DMS153 treated with DMSO at 0.1 percent for 48 hours (cell line): ENCODE results near the gene LTF.

ENCODE experiments used
- DNase-seq: peaks from one replicate; lab custom pipeline; 2025; ENCODE audit not compliant: unreplicated experiment; lab: John Stamatoyannopoulos, UW

LTF gene

DNA sequence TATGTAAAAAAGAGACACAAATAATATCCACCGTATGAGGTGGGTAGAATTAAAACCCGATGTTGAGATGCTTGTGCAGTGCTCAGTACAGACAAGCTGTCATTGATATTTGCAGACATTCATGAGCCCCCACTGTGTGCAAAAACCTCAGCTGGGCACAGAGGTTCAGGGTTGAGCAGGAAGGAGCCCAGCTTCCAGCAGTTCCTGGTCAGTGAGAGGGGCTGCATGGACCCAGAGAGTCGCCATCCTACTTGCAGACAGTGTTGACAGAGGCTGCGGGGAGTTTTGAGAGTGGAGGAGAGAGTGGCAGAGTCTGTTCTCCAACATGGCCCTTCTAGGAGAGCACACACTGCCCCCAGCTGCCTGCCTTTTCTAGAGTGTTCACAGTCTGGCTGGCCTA, 6.1 kb upstream of the LTF start:
- DNase-seq: no peak

DNA sequence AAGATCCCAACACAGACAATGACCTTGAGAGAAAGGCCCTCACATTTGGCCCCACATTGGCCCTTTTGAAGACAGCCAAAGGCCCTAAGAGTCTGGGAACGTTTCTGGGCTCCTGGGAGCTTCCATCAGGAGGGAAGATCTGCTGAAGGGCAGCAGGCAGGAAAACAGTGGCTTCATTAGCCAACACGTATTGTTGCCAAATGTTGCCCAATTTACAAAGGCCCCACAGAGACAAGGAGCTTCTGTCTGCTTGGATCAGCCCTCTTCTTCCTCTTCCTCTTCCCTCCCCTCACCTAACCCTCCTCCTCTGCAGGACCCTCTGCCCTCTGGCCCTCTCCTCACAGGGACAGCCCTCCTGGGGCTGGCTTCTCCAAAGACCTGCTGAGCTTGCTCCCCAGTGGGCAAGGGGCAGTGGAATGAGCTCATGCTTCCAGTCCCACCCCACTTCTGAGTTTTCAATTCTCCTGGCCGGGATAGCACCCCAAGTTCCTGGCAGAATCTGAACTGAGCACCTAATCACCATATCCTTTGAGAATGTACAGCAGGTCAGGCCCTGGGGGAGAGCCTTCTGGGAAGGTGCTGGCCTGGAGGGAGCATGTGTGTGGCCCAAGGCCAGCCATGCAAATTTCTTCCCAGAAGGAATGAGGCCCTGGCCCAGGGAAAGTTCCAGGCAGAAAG, 5.1 kb upstream of the LTF start:
- DNase-seq: no peak

DNA sequence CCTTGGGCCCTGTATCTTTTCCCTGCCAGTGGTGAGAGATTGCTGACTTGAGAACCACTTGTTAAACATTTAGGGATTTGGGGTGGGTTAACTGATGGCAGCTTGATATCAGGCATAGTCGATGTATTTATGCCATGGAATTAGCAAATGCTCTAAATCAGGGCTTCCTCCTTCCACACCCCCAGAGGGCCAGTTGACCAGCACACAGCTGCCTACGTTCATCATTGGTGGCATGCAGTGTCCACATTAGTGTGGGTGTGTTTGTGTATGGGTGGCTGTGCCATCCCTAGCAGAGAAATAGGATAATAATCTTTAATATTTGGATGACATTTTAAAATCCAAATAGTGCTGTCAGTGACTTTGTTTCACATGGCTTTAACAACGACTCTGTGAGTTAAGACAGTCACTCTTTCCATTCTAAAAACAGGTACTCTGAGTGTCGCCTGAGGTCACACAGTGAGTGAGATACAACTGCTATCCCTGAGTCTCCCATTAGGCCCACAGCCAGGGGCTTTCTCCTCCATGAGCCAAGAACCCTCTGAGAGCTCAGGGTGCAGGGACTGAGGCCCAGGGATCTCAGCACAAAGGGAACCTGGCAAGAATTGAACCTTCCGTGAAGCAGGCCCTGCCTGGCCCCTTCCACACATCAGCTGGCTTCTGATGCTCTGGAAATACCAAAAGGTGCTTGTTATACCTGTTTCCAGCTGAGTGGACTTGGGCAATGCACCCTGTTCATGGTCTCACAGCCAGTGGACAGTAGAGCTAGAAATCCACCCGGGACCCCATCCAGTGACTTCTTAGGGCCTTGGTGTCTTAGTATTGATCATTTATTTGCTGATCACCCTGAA, 4.3 kb upstream of the LTF start:
- no peak for DNase-seq

DNA sequence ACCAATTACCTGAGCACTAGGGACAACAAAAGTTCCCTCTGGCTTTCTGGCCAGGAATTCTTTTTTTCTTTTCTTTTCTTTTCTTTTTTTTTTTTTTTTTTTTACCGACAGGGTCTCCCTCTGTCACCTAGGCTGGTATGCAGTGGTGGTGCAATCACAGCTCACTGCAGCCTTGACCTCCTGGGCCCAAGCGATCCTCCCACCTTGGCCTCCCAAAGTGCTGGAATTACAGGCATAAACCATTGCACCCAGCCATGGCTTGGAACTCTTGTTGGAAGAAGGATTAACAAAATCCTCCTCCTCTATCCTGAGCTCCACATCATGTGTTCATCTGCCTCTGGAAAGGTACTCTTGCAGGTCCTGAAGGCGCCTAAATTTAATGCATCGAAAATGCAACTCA, 2.9 kb upstream of the LTF start:
- DNase-seq: no peak

DNA sequence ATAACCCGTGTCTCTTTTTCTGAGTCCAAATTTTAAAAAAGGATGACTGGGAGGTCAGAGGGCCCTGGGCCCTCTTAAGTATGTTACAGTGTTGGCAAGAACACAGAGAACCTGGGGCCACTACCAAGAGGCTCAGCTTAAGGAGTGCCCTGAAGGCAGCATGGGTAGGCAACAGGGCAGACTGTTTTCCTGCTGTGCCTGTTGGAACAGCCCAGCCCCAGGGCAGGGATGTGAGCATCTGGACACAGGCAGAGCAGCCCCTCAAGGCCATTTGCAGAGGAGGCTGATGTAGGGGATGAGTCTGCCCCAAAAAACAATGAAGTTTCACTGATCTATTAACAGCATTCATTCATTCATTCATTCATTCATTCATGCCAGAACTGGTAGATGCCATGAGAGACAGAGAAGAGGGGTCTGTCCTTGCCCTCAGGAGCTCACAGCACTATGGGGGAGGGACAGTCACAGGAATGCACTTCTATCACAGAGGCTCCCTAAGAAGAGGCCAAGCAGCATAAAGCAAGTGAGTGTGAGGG, 2.2 kb upstream of the LTF start:
- DNase-seq: no peak

DNA sequence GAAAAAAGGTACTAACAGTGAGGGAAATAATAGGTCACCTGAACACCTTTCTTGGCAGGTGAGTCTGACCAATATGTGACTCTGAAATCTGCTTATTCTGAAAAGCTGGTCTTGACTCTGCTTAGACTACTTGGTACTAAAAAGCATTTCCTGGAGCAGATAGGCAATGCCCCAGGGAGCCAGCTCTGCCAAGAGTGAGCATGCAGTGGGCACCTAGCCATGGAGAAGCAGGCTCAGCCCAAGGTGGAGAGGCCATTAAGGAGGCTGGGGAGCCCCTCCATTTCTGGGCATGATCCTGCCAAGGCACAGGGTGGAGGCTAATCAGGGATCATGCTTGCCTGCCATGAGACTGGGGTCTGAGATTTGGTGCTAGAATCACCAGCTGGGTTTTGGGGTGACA, 1.6 kb upstream of the LTF start:
- DNase-seq: no peak

DNA sequence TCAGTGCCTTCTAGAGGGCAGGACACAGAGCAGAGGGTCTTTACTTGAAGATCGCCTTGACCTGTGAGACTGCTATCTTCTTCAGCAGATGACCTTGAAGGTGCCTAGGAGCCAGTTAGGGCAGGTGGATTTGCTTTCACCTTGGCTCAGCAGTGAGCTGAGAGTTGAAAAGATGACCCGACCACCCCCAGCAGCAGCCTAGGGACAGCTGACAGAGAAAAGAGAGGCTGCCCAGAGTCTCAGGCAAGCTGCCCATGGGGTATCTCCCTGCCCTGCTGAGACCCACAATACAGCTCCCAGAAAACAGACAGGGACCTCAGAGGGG, 453 bp upstream of the LTF start:
- no peak for DNase-seq

DNA sequence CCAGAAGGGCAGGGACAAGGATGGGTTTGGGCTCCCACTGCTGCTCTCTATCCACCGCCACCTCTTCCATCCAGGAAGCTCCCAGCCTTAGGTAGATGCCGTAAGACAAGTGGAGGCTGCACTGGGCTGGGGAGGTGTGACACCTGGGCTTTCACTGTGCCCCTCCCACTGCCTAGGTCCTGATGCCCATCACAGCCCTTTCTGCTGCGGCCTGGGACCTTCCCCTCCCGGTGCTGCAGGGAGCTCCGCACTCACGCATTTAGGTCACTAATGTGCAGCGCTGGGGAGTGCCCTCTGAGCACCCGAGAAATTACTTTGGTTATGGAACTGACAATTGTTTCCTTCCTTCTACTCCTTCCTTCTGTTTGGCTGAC, 850 bp downstream of the LTF start:
- DNase-seq: no peak

DNA sequence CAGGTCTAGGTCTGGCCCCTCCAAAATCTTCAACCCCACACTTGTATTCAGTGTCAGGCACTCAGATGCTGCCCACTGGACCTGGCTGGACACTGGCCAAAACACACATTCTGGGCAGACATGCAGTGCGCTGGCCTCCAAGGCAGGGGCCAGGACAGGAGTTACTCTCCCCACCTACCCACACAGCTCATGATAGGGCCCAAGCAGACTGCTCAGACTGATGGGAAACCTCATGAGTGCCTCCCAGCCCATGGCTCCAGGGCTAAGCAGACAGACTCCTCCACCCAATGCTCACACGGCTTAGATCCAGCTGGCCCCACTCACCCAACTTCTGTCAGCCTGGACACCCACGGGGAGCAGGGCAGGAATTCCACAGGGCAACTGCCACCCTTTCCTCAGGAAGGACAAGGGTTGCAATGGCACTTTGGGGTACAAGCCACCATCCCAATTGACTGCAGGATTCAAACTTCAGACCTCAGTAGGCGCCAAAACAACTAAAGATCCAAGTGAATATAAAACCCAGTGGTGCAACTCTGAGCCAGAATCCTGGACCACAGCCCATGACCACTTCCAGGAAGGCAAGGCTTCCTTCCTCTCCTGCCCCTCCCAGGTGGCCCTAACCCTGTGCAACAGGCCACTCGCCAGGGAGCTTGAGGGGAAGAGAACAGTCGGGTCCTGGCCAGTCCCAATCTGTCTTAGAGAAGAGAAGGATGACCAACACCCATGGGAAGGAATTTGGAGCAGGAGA, 1.4 kb downstream of the LTF start:
- no peak for DNase-seq

DNA sequence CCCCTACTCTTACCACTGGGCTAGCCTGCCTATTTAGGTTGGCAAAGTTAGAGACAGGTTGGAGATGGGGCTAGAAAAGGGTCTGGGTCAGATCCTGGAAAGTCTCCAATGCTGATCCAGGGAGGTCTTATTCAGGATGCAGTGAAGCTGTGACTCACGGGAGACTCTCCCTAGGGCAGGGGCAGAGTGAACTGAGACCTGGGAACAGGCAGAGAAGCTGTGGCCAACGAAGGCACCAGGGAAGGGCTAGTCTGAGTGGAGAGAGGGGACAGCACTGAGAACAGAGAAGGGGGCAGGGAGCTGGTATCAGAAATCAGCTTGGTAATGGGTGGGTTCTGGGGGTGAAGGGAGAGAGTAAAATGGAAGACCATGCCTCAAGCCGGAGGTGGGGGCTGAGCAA, 2.2 kb downstream of the LTF start:
- DNase-seq: no peak

DNA sequence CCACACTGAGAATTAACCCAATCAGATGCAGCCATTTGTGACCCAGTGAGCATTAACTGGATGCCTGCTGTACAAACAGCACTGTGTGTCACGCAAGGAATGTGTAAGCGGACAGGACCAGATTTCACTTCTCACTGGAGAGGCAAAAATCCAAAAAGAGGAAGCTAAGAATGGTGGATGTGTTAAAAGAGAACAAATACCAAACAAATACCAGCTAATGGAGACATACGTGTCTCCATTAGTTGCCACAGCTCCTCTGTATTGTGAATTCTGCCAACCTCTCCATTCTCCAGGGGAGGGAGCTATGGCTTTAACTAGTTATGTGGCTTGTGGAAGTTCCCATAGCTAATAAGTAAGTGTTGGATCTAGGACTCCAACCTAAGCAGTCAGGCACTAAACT, 2.6 kb downstream of the LTF start:
- DNase-seq: no peak

DNA sequence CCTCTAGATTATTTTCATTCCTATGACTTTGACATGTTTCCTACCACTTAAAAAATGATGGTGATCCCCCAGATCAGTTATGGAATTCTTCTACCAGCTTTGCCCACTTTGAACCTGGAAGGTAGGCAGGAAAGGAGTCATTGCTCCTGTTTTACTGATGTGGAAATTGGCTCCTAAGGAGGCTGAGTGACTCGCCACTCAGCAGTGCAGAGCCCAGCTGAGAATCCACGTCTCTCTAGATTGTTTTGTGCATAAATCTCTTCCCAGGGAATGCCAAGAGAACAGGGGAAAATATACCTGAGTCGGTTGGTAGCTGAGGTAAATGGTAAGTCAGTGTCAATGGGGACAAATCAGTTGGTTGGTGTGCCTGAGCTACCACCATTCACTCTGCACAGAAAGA, 4.7 kb downstream of the LTF start:
- DNase-seq: no peak

DNA sequence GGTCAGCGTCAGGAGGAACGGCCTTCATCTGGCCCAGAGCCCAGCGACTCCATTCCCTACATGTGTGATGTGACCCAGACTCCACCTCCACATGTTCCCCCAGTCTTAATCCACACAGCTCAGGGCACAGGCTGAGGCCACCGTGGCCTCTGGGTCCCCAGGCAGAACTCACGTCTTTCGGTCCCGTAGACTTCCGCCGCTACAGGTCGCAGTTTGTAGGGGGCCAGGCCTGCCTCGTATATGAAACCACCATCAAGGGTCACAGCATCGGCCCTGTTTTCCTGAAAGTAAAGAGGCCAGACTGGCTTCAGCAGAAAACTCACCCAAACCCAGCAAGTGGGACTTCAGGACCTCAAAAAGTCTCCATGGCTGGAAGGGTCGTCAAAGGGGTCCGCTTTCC, 8.6 kb downstream of the LTF start:
- DNase-seq: no peak

DNA sequence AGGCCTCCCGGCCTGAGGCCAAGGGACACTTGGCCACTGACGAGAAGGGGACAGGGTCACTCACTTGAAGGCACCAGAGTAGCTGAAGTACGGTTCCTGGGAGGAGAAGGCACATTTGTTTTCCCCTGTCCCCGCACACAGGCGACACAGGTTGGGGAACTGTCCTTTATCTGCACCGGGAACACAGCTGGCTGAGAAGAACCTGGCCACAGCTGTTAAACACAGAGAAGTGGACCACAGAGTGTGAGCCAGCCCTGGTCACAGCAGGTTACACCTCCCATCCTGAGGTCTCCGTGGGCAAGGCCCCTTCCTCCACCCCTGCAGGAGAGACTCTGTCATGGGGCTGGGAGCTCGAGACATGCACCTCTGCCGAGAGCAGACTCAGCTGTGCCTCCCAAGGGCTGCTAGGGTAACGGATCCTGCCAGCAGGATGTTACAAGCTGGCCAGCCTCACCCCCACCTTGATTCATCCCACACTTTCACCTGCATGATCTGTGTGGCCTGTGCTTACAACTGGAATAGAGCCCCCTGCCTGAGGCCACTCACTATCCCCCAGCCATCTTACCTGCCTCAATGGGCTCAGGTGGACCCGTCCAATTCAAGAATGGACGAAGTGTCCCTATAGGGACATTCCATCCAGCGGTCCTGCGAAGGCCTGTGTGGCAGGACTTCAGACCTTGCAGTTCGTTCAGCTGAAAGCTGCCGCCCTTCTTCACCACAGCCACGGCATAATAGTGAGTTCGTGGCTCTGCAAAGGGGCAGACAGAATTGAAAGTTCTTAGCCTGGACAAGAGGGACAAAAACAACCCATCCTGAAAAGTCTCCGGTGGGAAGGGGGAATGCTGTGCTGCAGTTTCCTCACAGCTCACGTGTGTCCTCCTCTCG, 9.2 kb downstream of the LTF start:
- DNase-seq: no peak

DNA sequence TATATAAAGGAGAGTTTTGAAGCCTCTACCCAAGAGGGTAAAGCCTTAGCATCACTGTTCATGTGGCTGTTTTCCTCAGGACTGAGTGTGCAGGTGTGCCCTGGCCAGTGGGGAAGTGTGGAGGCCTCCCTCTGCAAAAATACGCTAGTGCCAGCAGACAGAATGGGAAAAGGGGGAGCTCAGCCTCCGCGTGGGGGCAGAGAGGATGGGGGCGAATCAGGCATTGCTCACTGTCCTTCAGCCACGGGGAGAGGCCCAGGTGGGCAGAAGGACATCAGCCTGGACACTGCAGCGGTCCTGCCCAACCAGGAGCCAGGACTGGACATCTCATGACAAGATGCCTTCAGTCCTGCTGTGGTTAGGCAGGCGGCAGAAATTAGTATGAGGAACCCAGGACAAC, 10.1 kb downstream of the LTF start:
- DNase-seq: no peak

DNA sequence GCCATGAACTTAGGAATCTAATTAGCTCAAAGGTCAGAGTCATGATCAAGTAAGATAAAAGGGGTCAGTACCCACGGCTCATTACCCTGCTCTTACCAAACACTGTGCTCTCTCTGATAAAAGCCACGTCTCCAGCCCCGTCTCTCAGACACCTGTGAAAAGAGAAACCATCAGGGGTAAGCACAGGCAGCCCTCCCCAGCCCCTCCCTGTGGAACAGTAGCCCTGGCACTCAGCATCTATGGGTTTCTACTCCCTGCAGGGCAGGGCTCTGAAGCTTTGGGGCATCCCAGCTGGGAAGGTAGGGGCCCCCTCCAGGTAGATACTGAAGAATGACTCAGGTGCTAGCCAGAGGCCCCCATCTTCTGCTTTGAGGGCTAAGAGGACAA, 10.5 kb downstream of the LTF start:
- DNase-seq: no peak

DNA sequence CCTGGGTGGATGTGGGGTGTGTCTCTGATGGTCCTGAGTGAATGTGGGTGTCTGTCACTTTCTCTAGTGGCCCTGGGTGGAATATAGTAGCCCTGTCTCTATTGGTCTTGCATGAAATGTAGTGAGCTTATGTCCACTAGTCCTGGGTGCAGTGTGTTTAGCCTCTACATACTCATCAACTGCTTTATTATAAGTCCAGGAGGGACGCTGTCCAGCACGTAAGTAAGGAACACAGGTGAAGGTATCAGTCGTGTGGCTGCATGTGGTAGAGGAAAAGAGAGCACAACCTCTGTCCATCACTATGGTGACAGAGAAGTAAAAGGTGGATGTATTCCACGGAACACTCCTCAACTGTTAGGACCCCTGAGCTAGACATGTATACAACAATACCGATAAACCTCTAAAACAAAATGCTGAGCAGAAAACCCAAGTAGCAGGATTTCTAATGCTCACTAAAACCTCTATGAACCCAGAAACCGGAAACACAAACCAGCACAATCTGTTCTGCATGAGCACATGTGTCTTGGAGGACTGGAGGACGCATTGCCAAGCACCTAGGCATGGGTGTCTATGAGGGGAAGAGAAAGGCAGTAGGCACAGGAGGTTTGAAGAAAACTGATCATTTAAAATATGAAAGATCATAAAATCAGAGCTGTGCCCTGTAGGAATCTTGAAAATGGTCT, 11.0 kb downstream of the LTF start:
- DNase-seq: no peak

DNA sequence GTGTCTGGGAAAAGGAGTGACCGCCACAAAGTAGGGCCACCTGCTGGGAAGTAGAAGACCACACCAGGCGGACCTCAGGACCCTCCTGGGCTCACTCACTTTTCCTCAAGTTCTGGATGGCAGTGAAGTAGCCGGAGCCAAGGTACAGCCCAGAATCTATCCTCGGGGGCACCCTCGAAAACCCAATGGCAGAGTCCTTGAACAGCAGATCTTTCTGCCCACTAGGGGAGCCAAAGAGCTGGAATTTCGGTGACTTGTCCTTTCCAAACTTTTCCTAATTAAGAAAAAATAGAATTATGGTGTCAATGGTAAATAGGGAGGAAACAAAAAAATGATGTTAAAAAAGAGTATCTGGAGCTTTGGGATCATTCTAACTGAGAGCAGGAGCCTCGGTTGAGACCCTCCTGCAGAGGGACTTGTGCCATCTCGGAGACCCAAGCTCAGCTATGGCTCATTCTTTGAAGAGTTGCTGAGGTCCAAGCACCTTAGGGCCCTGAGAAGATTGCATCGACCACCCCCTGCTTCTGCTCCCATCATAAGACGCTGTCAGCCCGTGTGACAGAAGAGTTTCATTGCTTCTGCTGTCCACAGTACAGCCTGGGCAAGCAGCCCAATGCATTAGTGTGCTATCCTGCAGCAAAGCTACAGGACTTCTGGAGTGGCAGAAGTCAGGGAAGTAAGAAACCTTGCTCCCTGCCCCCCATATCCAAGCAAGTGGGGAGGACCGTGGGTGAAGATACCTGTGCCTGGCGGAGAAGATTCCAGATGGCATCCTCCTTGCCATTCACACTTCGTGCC, 14.8 kb downstream of the LTF start:
- DNase-seq: no peak

DNA sequence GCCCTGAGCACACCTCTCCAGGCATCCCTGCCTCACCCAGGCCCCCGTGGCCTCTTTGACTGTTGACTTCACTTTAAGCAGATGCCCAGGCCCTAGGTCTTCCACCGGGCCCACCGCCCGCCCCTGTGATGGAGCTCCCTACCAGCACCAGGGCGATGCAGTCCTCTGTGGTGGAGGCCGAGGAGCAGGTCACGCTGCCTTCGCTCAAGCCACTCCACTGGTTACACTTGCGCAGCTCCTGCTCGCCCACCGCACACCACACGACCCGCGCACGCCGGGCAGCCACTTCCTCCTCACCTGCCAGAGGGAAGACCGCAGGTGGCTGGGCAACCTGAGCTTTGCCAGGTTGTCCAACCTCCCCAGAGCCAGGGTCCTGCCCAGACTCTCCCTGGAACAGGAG, 16.0 kb downstream of the LTF start:
- DNase-seq: no peak
